SK-N-SH (cell line): ENCODE data around the gene UNC50.

ENCODE experiments used
- POLR2AphosphoS5 ChIP-seq: IDR thresholded peaks from 2 replicates; pipeline ENCODE4 v1.6.1; 2012; ENCODE audit warnings: low read depth, low read length
- RFX5 ChIP-seq: IDR thresholded peaks from 2 replicates; pipeline ENCODE4 v1.6.1; 2012; ENCODE audit warnings: mild to moderate bottlenecking, improper control_type of control experiment, low read length
- TEAD4 ChIP-seq: IDR thresholded peaks from 2 replicates; pipeline ENCODE4 v1.4.0; 2012; ENCODE audit warnings: mild to moderate bottlenecking, borderline replicate concordance; ENCODE audit not compliant: insufficient read depth
- YY1 ChIP-seq: IDR thresholded peaks from 2 replicates; pipeline ENCODE4 v1.4.0; 2012; ENCODE audit warnings: low read depth, mild to moderate bottlenecking
- TF ChIP-seq, protein P1 (sequence below): fragments of 200-600 bp; sonication (generic); IDR thresholded peaks from 2 replicates; pipeline ENCODE4 v1.6.1; 2017; ENCODE audit warnings: antibody characterized with exemption, mild to moderate bottlenecking, moderate library complexity
- TF ChIP-seq, protein P2 (sequence below): IDR thresholded peaks from 2 replicates; pipeline ENCODE4 v1.4.0; 2012; ENCODE audit warnings: low read depth

DNA sequence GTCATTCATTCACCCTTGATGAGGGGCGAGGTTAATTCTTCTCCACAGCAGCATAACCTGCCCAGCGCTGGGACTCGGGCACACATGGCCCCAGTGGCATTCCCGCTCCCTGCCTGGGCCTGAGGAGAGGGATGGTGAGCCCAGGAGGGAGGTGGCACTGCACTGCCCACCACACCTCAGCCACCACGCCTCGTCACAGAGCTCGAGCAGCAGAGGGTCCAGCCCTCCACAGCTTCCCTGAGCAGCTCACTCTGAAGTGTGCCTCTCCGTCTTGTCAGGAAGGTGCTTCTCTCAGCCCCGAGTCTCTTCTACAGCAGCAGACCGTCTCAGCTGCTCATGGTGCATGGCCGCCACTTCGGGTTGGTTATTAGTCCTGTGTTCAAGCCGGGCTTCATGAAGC is 35.0 kb upstream of the UNC50 start:
- TF ChIP-seq, protein P1, sequence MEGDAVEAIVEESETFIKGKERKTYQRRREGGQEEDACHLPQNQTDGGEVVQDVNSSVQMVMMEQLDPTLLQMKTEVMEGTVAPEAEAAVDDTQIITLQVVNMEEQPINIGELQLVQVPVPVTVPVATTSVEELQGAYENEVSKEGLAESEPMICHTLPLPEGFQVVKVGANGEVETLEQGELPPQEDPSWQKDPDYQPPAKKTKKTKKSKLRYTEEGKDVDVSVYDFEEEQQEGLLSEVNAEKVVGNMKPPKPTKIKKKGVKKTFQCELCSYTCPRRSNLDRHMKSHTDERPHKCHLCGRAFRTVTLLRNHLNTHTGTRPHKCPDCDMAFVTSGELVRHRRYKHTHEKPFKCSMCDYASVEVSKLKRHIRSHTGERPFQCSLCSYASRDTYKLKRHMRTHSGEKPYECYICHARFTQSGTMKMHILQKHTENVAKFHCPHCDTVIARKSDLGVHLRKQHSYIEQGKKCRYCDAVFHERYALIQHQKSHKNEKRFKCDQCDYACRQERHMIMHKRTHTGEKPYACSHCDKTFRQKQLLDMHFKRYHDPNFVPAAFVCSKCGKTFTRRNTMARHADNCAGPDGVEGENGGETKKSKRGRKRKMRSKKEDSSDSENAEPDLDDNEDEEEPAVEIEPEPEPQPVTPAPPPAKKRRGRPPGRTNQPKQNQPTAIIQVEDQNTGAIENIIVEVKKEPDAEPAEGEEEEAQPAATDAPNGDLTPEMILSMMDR = no peak
- TF ChIP-seq RFX5 (no peak), TEAD4 (no peak), POLR2AphosphoS5 (no peak), YY1 (no peak)
- TF ChIP-seq, protein P2, sequence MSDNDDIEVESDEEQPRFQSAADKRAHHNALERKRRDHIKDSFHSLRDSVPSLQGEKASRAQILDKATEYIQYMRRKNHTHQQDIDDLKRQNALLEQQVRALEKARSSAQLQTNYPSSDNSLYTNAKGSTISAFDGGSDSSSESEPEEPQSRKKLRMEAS = no peak
